NOMO-1 treated with dmso at 0.1 percent for 144 hours (cell line): Measurements from ENCODE around the gene TWF2.
"Not testable (repeated sequence)": the region's sequence is repeated elsewhere in the genome, so short reads cannot be mapped to it uniquely, and the experiment has no call there.

Experiments used
- DNase-seq: peaks from one replicate; lab custom pipeline; 2025; ENCODE audit not compliant: unreplicated experiment; lab: John Stamatoyannopoulos, UW

TWF2 gene

DNA sequence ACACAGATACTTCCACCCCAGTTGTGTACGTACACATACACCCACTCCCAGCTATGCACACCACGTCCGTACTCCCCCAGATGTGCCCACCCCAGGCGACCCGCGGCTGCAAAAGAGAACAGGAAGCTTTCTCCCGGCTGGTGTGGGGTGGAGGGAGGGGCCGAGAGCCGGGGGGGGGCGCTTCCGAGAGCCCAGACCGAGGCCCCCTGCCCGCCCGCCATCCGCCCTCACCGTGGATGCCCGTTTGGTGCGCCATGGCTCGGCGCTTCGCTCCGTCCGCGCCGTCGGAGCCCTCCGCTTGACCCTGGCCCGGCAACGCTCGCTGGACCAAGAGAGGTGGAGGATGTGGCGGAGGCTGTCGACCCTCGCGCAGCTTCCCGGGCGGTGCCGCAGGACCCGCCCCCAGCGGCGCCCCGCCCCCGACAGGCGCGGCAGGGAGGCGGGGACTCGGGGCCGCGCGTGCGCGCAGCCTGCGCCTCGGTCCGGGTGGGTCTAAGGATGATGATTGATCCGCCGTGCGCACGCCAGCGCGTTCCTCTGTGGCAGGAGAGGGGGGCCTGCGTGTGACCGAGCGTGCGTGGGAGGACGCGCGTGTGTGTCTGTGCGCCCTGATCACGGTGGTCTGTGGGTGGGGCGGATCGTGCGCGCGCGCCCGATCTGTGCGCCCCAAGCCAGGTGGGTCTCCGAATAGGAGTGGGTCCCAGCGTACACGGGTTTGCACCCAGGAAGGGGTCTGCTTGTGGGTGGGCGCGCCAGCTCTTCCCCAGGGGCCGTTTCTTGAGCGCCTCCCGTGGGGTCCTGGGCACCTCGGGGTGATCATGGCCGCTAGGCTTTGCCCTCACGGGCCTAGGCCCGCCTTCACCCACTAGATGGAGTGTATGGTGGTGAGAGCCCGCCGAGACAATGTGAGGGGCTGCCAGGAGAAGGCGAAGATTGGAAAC is at the start of gene TWF2:
TWF2 (minus strand) TSS at position 398 of the 941 bp plus-strand sequence; CDS start at position 256, 142 bp downstream.
- peak; percentile 64 for DNase-seq

DNA sequence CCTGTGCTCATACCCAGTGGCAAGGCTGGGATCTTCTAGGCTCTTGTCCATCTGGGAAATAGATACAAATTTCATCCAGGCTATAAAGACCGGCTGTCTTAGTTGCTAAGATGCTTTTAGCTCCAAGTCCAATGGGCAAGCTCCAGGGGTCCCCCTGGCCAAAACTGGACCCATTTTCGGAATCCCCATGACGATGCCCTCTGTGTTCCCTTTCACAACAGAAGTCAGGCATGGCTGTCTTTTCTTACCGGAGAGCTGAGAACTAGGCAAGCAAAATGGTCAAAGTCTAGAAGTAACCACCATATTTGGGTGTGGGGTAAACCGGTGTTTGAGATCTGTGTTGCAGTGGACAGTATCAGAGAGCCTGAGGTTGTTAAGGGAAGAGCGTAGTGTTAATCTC is 49.7 kb upstream of the TWF2 start:
- DNase-seq = no peak

DNA sequence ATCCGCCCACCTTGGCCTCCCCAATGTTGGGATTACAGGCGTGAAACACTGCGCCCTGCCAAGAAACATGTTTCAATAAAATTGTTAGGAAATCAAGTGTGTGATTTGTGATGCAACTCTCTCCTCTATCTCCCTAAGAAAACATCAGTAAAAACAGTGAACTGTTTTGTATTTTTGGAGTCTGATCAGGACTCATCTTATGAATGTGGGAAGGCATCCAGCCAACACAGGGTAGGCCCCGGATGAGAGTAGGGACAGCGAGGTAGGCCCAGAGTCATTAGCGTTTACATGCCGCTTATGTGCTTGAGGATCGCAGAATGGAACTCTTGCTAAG is 47.8 kb upstream of the TWF2 start:
- no peak for DNase-seq

DNA sequence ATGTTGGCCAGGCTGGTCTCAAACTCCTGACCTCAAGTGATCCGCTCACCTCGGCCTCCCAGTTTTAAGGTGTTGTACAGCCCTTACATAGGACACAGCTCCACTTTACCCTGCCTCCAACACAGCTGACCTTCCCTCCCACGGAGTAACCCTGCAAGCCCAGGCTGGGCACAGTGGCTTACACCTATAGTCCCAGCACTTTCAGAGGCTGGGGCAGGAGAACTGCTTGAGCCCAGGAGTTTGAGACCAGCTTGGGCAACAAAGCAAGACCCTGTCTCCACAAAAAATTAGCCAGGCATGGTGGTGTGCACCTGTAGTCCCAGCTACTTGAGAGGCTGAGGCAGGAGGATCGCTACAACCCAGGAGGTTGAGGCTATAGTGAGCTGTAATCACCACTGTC is 45.1 kb upstream of the TWF2 start:
- DNase-seq = not testable (repeated sequence)

DNA sequence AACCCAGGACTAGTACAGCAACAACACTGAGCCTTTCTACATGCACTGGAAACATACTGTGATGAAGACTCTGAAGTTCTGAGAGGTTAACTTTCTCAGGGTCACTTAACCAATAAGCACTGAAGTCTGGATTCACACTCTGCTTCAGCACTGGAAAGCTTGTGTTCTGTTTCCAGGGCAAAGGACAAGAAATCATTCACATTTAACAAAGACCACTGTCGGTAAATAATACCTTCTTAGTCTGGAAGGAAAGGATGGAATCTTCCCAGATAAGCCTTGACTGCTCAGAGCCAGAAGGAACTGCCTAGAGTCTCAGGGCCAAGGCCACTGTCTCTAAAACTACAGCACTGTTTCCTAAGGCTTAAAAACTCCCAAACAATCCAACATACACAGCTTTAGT is 44.3 kb upstream of the TWF2 start:
- no peak for DNase-seq

DNA sequence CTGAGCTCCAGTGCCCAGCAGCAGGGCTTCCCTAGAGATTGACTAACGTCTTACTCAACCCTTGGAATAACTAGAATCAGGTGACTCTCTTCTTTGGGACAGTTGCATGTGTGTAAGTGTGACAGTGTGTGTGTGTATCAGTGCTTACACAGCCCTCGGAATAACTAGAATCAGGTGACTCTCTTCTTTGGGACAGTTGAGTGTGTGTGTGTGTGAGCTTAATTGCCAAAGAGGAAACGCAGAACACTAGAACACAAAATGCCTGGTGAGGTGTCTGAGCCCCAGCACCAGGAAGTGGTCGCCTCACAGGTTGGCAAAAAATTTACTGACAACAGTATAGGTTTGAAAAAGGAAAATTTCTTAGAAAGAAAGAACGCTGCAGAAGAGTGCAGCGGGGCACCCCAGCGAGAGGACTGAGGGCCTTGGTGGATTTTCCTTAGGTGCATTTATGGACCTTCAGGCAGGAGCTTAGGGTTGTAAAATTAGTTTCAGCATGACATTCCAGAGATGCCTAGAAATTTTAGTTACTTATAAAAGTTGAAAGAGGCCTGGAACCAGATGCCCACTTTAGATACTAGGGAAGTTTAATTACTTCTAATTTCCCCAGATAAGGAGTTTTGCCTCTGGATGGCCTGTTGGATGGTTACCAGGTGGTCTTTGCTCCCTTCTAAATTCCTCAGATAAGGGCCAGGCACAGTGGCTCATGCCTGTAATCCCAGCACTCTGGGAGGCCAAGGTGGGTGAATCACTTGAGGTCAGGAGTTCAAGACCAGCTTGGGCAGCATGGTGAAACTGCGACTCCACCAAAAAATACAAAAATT is 43.2 kb upstream of the TWF2 start:
- DNase-seq = no peak

DNA sequence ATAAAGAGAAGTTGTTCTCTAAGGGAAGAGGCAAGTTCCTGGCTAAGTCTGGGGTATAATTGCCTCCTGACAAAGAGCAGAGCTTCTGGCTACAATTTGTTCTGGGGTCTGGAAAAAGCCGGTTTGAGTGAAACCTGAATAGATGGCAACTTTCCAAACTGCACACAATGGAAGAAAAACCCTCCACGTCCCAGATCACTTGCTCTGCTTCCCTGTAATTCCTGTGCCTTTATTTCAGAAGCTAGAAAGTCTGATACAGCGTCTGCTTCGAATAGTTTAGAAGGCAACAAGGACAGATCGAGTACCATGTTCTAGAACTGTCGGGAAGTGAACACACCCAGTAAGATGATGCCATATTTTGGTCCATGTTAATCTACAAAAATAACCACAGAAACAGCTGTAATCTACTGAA is 41.1 kb upstream of the TWF2 start:
- no peak for DNase-seq

DNA sequence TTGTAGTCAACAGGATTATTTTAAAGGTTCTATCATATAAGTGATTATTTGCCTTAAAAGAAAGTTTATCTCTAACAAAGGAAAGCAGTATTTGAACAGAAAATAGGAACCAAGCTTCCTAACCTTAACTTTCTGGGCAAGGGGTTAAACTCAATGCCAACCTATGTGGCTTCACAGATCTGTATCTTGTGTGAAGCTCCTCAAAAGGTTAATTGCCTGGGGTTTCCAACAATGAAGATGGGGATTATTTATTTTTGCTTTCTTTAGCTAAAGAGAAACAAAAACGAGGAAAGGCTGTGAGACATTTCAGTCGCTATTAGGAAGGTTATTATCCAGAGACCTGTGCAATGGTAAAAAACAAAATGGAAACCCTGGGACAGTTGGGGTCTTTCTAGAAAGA is 40.6 kb upstream of the TWF2 start:
- DNase-seq = no peak

DNA sequence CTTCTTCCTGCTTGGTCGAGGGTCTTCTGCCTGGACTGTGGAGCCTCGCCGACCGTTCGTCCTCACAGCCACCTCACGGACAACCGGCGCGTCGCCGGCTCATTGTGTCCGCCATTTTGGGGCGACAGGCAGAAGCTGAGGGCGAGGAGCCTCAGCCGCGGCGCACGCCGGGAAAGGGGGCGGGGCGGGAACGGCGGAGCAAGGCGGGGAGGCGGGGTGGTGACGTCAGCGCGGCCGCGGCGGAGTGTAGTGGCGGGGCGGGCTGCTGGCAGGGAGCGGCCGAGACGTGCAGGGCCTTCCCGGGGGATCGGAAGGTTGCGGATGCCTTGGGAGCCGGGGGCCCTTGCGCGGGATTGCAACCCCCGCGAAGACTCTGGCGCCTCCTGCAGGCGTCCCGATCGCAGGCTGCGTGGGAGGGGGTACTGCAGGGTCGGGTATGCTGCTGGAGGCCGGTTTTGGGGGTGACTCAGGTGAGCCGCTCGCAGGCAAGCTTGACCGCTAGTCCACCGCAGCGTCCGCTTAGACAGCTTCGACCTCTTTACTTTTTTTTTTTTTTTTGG is 39.6 kb upstream of the TWF2 start, which contains the start of gene WDR82:
WDR82 (minus strand) TSS at position 140 of the 560 bp plus-strand sequence. CDS start 288 bp downstream, outside the sequence.
- peak; percentile 91 for DNase-seq

DNA sequence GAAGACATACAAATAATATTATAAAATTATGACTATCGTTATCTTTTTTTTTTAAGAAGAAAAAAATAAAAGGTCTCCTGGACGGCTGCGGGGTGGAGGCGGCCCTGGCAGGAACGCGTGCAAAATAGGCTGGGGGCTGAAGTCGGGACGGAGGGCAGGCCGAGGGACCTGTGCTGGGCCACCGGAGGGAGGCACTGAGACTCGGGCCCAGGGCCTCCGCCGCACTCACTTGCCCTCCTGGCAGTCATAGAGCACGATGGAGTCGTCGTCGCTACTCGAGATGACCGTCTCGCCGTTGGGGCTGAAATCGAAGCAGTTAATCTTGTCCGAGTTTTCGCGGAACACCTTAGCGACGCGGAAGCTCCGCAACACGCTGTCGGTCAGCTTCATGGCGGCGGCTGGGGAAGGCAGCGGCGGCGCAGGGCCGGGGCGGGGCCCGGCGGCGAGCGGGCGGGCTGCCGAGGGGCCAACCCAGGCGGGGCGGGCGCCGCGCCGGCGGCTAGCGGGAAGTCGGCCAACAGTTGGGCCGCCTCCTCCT is 39.1 kb upstream of the TWF2 start:
- DNase-seq = peak; percentile 43

DNA sequence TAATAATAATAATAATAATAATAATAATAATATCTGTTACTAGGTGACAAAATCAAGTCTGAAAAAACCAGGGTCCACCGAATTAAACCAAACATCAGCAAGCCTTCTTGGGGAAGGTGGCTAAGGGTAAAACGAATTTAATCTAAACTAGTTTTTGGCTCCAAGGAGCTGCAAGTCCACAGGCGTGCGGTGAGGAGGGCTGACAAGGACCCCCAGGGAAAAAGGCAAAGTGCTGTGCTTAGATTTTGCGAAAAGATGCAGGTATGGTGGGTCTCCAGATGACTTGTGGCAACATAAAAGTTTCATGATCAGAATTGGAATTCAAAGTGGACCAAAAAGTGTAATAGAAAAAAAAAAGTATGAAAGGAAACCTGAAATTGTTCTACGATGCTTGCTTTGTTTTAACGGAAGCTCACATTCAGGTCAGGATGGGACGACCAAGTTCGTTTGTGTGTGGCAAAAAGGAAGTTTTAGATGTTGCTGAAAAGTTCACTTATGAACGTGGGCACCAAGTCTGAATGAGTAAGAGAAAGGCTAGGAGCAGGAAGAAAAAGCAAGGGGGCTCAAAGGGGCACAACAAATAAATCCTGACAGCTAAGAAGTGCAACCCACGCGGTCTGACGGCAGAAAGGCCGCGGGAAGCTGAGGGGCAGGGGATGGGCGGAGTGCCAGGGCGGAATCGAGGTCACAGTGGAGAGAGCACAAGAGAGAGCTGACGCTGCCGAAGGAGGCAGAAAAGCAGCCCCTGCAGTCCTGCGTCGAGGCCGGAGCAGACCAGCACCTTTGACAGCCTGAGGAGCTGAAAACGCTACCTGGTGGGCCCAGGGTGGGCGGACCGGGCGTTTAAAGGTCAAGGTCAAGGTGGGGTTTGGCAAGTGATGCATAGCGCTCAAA is 38.4 kb upstream of the TWF2 start:
- peak; percentile 44 for DNase-seq

DNA sequence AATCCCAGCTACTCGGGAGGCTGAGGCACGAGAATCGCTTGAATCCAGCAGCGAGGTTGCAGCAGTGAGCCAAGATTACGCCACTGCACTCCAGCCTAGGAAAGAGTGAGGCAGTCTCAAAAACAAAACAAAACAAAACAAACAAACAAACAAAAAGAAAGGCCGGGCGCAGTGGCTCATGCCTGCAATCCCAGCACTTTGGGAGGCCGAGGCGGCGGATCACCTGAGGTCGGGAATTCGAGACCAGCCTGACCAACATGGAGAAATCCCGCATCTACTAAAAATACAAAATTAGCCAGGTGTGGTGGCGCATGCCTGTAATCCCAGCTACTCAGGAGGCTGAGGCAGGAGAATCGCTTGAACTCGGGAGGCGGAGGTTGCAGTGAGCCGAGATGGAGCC is 35.8 kb upstream of the TWF2 start:
- DNase-seq = not testable (repeated sequence)

DNA sequence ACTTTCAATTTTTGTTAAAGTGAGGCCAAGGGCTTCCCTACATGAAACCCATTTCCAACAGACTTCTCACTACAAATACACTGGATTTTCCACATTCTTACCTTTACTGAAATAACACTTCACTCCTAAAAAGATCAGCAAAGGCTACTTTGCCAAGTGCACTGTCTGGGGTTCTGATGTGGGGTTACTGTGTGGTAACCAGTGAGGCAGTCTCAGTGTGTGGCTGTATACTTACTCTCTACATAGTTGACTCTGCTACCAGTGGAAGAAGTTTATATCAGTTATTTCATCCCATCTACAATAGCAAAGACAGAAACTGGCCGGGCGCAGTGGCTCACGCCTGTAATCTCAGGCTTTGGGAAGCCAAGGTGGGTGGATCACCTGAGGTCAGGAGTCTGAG is 33.9 kb upstream of the TWF2 start:
- no peak for DNase-seq

DNA sequence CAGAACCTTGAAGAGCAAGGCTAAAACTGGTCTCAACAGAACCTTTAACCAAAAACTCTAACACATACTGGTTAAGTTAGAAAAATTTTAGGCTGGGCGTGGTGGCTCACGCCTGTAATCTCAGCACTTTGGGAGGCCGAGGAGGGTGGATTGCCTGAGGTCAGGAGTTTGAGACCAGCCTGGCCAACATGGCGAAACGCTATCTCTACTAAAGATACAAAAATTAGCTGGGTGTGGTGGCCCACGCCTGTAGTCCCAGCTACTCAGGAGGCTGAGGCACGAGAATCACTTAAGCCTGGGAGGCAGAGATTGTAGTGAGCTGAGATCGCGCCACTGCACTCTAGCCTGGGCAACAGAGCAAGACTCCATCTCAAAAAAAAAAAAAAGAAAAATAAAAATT is 33.2 kb upstream of the TWF2 start:
- not testable (repeated sequence) for DNase-seq

DNA sequence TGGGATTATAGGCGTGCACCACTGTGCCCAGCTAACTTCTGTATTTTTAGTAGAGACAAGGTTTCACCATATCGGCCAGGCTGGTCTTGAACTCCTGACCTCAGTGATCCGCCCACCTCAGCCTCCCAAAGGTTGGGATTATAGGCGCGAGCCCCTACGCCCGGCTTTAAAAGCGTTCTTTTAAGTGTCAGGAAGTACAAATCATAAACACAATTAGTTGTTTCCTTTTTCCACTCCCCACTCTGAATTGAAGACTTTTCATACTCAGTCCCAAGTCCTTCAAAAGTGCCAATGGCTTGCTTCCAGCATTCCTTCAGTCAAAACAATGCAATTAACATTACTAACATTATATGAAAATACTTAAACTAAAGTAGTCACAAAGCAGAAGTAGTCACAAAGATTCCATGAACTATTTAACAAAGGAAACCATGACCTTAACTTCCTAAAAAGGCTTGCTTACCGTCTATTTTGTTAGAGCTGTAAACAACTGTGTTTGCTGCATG is 31.3 kb upstream of the TWF2 start:
- DNase-seq = no peak

DNA sequence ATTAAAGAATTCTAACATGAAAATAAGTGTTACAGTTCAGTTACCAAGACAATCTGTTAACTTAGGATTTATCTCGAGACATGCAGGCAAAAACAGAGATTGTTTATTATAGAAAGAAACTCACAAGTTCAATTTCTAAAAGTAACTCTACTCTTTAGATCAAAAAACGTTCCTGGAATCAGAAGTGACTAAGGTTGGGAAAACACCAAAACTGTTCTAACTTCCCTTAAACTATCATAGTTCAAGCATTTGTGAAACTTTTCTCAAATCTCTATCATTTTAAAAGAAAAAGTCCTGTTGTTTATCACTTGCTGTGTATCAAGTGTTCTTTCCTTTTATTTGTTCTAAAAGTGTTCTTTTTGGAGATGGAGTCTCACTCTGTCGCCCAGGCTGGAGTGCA is 30.8 kb upstream of the TWF2 start:
- no peak for DNase-seq

DNA sequence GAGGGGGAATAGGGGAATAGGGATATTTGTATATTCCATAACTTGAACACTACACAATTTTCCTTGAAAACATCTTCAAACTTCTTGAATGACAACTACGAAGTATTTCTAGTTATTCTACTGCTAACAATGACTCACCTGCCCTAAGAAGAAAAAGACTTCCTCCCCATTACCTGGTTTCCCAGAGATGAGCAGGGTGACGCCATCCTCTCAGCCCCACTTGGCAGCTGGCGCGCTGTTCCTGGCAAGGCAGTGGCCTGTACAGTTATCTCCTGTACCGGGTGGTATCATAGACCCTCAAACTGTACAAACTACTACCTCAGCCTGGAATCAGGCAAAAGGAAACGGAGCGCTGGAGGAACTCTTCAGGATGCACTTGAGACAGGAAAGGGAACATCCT is 29.1 kb upstream of the TWF2 start:
- no peak for DNase-seq

DNA sequence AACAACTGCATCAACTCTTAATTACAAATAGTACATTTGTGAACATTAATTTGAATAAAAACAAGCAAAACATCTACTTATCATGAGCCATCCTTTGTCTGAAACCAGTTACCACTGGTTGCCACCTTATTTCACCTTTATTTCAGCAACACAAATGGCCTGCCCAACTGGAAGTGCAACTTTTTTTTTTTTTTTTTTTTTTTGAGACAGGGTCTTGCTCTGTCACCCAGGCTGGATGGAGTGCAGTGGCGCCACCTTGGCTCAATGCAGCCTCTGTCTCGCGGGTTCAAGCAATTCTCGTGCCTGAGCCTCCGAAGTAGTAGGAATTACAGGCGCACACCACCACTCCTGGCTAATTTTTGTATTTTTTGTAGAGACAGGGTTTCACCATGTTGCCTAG is 26.4 kb upstream of the TWF2 start:
- DNase-seq = no peak

DNA sequence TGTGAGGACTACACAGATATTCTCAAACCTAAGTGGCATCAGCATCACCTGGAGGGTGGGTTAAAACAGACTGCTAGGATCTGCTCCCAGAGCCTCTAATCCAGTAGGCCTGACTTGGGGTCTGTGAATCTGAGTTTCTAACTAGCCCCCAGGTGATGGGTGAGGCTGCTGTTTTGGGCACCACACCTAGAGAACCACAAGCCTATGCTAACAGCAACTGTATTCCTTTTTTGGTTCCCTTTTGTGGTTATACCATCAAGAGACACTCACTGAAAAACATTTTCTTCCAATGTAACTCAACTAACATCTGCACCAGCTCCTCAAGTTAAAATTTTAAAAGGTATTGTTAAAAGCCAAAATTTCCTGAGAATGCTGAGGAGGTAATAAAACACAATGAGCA is 23.5 kb upstream of the TWF2 start:
- no peak for DNase-seq

DNA sequence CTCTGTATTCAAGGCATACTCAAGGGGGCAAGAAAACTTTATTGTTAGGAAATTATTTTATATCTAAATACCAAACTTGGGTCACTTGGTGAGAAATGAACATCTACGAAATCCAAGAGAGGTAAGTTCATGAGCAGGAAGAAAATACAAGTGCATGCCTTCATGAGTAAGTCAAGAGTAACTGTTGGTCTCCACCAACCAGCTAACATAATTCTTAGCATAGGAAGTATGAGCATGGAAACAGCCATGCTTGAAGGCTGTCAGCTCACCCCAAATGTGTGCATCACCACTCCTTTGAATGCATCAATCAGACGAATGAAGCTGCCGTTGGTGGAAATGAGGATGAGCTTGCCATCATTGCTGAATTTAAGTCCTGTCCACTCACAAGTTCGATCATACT is 20.5 kb upstream of the TWF2 start:
- DNase-seq = no peak
